A673 (cell line): ENCODE data around the gene CDK15.

Experiments used
- EZH2 ChIP-seq: fragments of 200-600 bp; sonication (generic); IDR thresholded peaks from 2 replicates; pipeline ENCODE4 v1.6.1; 2017; ENCODE audit warnings: borderline replicate concordance, low read depth, mild to moderate bottlenecking, mixed read lengths, antibody characterized with exemption, low read length; ENCODE audit not compliant: poor library complexity, severe bottlenecking
- TF ChIP-seq, protein P1 (sequence below): fragments of 300-800, 200-600 bp; sonication (generic); conservative IDR thresholded peaks from 2 replicates; pipeline ENCODE4 v1.5.1; 2017; ENCODE audit warnings: low read depth, mild to moderate bottlenecking, antibody characterized with exemption, low read length, moderate library complexity, mixed read lengths

DNA sequence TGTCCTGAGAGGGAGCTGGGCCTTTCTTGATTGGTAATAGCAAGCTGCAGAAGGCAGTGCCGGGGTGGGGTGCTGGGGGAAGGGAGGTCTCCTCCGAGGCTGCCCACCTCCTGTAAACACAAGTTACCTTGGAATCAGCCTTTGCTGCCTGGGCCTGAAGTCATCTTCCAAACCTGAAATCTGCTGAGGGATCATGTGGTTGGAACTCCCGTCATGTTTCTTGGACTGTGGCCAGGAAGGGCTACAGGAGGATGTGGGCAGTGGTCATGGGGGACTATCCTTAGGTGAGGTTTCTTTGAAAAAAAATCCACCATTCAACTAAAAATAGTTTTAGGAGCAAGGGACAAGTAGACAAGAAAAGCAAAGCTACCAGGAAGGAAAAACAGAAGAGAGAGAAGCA is 74.2 kb downstream of the CDK15 start:
- TF ChIP-seq, protein P1, sequence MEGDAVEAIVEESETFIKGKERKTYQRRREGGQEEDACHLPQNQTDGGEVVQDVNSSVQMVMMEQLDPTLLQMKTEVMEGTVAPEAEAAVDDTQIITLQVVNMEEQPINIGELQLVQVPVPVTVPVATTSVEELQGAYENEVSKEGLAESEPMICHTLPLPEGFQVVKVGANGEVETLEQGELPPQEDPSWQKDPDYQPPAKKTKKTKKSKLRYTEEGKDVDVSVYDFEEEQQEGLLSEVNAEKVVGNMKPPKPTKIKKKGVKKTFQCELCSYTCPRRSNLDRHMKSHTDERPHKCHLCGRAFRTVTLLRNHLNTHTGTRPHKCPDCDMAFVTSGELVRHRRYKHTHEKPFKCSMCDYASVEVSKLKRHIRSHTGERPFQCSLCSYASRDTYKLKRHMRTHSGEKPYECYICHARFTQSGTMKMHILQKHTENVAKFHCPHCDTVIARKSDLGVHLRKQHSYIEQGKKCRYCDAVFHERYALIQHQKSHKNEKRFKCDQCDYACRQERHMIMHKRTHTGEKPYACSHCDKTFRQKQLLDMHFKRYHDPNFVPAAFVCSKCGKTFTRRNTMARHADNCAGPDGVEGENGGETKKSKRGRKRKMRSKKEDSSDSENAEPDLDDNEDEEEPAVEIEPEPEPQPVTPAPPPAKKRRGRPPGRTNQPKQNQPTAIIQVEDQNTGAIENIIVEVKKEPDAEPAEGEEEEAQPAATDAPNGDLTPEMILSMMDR = no peak
- TF ChIP-seq EZH2 = no peak
